PC-9 (cell line): ENCODE data around the gene ACTR1A. TPM values are rescaled to one million over a fixed set of nuclear protein-coding genes. Genes with fewer than 3 reads are reported as not detected.

Source experiments
- BruUV-seq: library from RNA; stranded (reverse); fragments of 400-500 nt; replicated peaks from 2 replicates; lab custom pipeline; 2021; lab: Mats Ljungman, UMichigan
- CTCF ChIA-PET: fragments of 300-600 bp; sonication (Branson Sonifier 250); formaldehyde crosslinking; loops from one replicate; lab custom pipeline; 2022; ENCODE audit warnings: antibody characterized with exemption; lab: Charles Lee
- POLR2A ChIA-PET: fragments of 300-600 bp; sonication (Branson Sonifier 250); formaldehyde crosslinking; loops from one replicate; lab custom pipeline; 2022; ENCODE audit warnings: antibody characterized with exemption; ENCODE audit not compliant: unreplicated experiment; lab: Charles Lee
- DNase-seq, 2 experiments: peaks; one replicate each; pipeline versions ENCODE4 v3.0.0 to v3.0.0-alpha.2; 2015 to 2022; ENCODE audit warnings: mixed read lengths in 1 of 2
- H2AFZ ChIP-seq: fragments of 200-600 bp; sonication (generic); 2 replicates; pipeline ENCODE4 v1.8.1; 2017; ENCODE audit warnings: antibody characterized with exemption
- H3F3A ChIP-seq: fragments of 200-600 bp; sonication (generic); 2 replicates; pipeline ENCODE4 v1.8.1; 2017; ENCODE audit warnings: antibody characterized with exemption, mild to moderate bottlenecking, low read depth; ENCODE audit not compliant: insufficient read depth
- H3K27ac ChIP-seq: fragments of 200-600 bp; sonication (generic); 2 replicates; pipeline ENCODE4 v1.6.1; 2016; ENCODE audit warnings: mixed run types
- H3K27me3 ChIP-seq: fragments of 200-600 bp; sonication (generic); 2 replicates; pipeline ENCODE4 v1.6.1; 2016; ENCODE audit warnings: low read depth, mixed run types; ENCODE audit not compliant: insufficient read depth
- H3K36me3 ChIP-seq: fragments of 200-600 bp; sonication (generic); 2 replicates; pipeline ENCODE4 v1.6.1; 2016; ENCODE audit warnings: low read depth, mixed run types
- H3K4me1 ChIP-seq: fragments of 200-600 bp; sonication (generic); replicated peaks from 2 replicates; pipeline ENCODE4 v1.6.1; 2016; ENCODE audit warnings: mixed run types; ENCODE audit not compliant: insufficient read depth
- H3K4me2 ChIP-seq: fragments of 200-600 bp; sonication (generic); 2 replicates; pipeline ENCODE4 v1.6.1; 2017; ENCODE audit warnings: mixed run types
- H3K4me3 ChIP-seq: fragments of 200-600 bp; sonication (generic); 2 replicates; pipeline ENCODE4 v1.6.1; 2016; ENCODE audit warnings: mixed run types
- H3K79me2 ChIP-seq: fragments of 200-600 bp; sonication (generic); 2 replicates; pipeline ENCODE4 v1.6.1; 2017; ENCODE audit warnings: low read depth, mixed run types
- H3K9me2 ChIP-seq: fragments of 200-600 bp; sonication (generic); 2 replicates; pipeline ENCODE4 v1.8.1; 2017; ENCODE audit warnings: mild to moderate bottlenecking; ENCODE audit not compliant: insufficient read depth
- H3K9me3 ChIP-seq: fragments of 200-600 bp; sonication (generic); 2 replicates; pipeline ENCODE4 v1.8.1; 2016; ENCODE audit warnings: low read depth; ENCODE audit not compliant: insufficient read depth
- H4K20me1 ChIP-seq: fragments of 200-600 bp; sonication (generic); 2 replicates; pipeline ENCODE4 v1.8.1; 2017; ENCODE audit not compliant: insufficient read depth
- EZH2 ChIP-seq: fragments of 200-600 bp; sonication (generic); IDR thresholded peaks from 2 replicates; pipeline ENCODE4 v1.8.0; 2017; ENCODE audit warnings: antibody characterized with exemption, low read depth
- intact Hi-C: fragments of 100-400 bp; cut with micrococcal nuclease; formaldehyde crosslinking; loops from one replicate; pipeline ENCODE4 v1.10.0; 2022; ENCODE audit not compliant: unreplicated experiment
- total RNA-seq: library from RNA; stranded (reverse); gene quantifications from 2 replicates; pipeline ENCODE4 v1.2.3, GENCODE V29; 2021
- TF ChIP-seq, protein P1 (sequence below): fragments of 200-600 bp; sonication (generic); conservative IDR thresholded peaks from 2 replicates; pipeline ENCODE4 v1.6.1; 2017; ENCODE audit warnings: mixed run types, antibody characterized with exemption, mild to moderate bottlenecking, moderate library complexity

Gene ACTR1A
- total RNA-seq, 1 experiment from 2014 or later, result 29.4 TPM

DNA sequence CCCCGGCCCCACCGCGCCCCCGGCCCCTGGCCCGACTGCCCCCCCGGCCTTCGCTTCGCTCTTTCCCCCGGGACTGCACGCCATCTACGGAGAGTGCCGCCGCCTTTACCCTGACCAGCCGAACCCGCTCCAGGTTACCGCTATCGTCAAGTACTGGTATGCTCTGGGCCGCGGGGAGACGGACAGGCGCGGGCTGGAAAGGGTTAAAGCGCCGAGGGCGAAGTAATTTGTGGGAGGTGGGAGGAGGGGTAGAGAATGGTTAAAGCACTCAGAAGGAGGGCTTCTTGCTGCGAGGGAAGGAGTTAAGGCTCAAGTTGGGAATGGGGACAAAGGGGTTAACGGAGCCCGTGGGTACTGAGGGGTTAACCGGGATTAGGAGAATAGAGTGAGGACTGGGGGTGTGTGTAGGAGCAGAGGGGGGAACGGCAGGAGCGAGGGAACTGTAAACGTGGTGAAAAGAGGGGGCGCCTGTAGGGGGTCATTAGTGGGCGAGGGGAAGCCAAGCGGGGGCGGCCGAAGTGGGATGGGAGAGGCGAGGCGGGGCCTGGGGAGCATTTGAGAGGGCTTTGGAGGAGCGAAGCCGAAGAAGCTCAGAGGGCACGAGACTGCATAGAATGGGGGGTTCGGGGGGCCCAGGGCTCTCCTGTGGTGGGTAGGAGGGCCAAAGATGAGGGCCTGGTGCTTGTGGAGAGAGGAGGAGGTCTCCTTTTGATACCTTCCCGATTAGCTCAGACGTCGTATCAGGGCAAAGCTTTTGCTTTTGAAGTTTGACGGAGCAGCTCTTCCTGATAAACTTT, 1.9 kb upstream of the ACTR1A start:
- Histone ChIP-seq H3K4me3 (peak overlapping the region; percentile 74), H3K4me2 (peak overlapping the region; percentile 84), H3K27me3 (no peaks in the 10 kb centered on the region), H4K20me1 (peaks cover 10% of the 10 kb centered on the region), H3K27ac (no peak overlapping the region), H3K9me3 (no peaks in the 10 kb centered on the region), H3K4me1 (peaks cover 42% of the 10 kb centered on the region), H3F3A (peaks cover 24% of the 10 kb centered on the region), H3K9me2 (no peaks in the 10 kb centered on the region), H3K36me3 (no peaks in the 10 kb centered on the region), H3K79me2 (peaks cover 56% of the 10 kb centered on the region), H2AFZ (peak overlapping the region; percentile 77)
- ChIA-PET CTCF (interaction anchor here (0.7 to 1.9 kb wide), 3 partner anchors 79 to 1443 kb away, joined by 3 to 5 read pairs (median 5); partner anchors contain the start of gene KAZALD1), POLR2A (interaction anchor here (0.5 to 0.7 kb wide), 2 partner anchors 335 to 685 kb away, joined by 3 read pairs; no protein-coding TSS in a partner anchor)
- no TSS peak for BruUV-seq
- intact Hi-C loops, result loop anchor here (5.0 to 10.0 kb wide), 2 partner anchors 78 to 350 kb away; partner anchors contain the start of gene NOLC1
- DNase-seq, result no peak
- TF ChIP-seq, protein P1, sequence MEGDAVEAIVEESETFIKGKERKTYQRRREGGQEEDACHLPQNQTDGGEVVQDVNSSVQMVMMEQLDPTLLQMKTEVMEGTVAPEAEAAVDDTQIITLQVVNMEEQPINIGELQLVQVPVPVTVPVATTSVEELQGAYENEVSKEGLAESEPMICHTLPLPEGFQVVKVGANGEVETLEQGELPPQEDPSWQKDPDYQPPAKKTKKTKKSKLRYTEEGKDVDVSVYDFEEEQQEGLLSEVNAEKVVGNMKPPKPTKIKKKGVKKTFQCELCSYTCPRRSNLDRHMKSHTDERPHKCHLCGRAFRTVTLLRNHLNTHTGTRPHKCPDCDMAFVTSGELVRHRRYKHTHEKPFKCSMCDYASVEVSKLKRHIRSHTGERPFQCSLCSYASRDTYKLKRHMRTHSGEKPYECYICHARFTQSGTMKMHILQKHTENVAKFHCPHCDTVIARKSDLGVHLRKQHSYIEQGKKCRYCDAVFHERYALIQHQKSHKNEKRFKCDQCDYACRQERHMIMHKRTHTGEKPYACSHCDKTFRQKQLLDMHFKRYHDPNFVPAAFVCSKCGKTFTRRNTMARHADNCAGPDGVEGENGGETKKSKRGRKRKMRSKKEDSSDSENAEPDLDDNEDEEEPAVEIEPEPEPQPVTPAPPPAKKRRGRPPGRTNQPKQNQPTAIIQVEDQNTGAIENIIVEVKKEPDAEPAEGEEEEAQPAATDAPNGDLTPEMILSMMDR, result no peak
- no peak for TF ChIP-seq EZH2

DNA sequence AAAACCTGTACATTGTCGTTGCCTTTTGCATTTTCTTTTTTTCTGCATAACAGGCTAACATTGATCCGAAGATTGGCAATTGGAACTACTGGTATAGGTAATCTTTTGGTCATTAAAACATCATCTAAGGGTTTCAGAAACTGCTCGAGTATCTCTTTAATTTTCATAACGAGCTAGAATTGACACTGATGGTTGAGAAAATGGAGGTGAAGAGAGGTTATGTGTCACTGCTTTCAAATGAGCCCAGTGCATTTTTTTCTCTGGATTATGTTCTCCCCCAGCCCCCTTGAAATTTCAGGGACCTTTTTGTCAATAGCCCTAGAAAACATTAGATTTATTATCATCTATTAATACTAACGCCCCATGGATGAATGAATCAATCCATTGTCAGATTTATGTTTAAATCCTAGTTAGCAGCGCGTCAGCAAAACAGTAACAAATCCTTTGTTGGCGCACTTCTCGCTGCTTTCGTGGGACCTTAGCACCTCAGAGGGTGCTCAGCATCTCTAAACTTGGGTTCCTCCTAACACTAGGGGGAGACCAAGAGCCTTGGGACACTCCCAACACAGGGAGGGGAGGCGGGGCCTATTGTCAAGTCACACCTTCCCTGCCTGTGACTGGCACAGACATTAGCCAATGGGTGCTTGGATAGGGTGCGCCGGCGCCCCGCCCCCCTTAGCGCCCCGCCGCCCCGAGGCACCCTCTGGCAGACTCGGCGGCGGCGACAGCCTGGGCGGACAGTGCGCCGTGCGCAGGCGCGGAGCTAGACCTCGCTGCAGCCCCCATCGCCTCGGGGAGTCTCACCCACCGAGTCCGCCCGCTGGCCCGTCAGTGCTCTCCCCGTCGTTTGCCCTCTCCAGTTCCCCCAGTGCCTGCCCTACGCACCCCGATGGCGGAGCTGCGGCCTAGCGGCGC, 1.0 kb upstream of the ACTR1A start, which contains the start of gene SUFU:
SUFU (plus strand) TSS at position 709 of the 915 bp plus-strand sequence; CDS start at position 890, 181 bp downstream.
- Histone ChIP-seq H3K79me2 (peaks cover 64% of the 10 kb centered on the region), H3K27me3 (no peaks in the 10 kb centered on the region), H3F3A (peaks cover 16% of the 10 kb centered on the region), H3K9me3 (no peaks in the 10 kb centered on the region), H3K9me2 (no peaks in the 10 kb centered on the region), H3K4me3 (peak within 1 kb of the TSS; percentile 74), H3K27ac (no peak within 1 kb of the TSS), H3K4me2 (peak within 1 kb of the TSS; percentile 91), H4K20me1 (peaks cover 10% of the 10 kb centered on the region), H2AFZ (peak within 1 kb of the TSS; percentile 79), H3K4me1 (peaks cover 34% of the 10 kb centered on the region), H3K36me3 (no peaks in the 10 kb centered on the region)
- DNase-seq, result peak; percentile 85 to 88
- TF ChIP-seq EZH2, result no peak
- TF ChIP-seq, protein P1, result peak; percentile 79
- BruUV-seq, result no TSS peak
- CTCF ChIA-PET, result interaction anchor here (0.7 to 1.9 kb wide), 3 partner anchors 80 to 1442 kb away, joined by 3 to 5 read pairs (median 5); partner anchors contain the start of gene KAZALD1
- POLR2A ChIA-PET, result interaction anchor here (0.5 to 0.7 kb wide), 3 partner anchors 267 to 685 kb away, joined by 3 to 8 read pairs (median 3); no protein-coding TSS in a partner anchor
- intact Hi-C loops, result loop anchor here (2.0 to 10.0 kb wide), 4 partner anchors 79 to 349 kb away; partner anchors contain the start of genes ARL3, NOLC1 and SFXN2

DNA sequence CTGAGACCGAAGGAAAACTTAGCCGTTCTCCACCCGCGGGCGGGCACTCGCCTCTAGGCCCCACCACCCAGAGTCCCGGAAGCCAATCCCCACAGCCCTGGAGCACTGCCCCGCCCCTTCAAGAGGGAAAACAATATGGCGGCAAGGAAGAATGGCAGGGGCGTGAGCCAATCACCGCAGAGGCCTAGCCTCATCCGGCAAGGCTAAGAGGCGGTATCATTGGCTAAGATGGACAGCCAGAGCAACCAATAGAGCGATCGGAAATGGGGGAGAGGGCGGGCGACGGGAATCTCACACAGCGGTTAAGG, 529 bp downstream of the ACTR1A start:
- TF ChIP-seq, protein P1, result no peak
- no peak for TF ChIP-seq EZH2
- H3K27ac ChIP-seq, result no peak overlapping the region
- no peaks in the 10 kb centered on the region for H3K9me3 ChIP-seq
- no peaks in the 10 kb centered on the region for H3K9me2 ChIP-seq
- H4K20me1 ChIP-seq, result peaks cover 10% of the 10 kb centered on the region
- H3K27me3 ChIP-seq, result no peaks in the 10 kb centered on the region
- no peaks in the 10 kb centered on the region for H3K36me3 ChIP-seq
- intact Hi-C loops, result loop anchor here (2.0 to 10.0 kb wide), 4 partner anchors 80 to 347 kb away; partner anchors contain the start of genes ARL3, NOLC1 and SFXN2
- H2AFZ ChIP-seq, result peak overlapping the region; percentile 92
- peak overlapping the region; percentile 67 for H3K4me3 ChIP-seq
- ChIA-PET CTCF (interaction anchor here (0.6 to 0.7 kb wide), 3 partner anchors 106 to 775 kb away, joined by 3 to 5 read pairs (median 3); partner anchors contain the start of genes INA and NFKB2), POLR2A (no interaction called here)
- peaks cover 68% of the 10 kb centered on the region for H3K79me2 ChIP-seq
- H3K4me2 ChIP-seq, result peak overlapping the region; percentile 97
- H3F3A ChIP-seq, result peaks cover 13% of the 10 kb centered on the region
- peak; percentile 91 to 92 for DNase-seq
- no TSS peak for BruUV-seq
- H3K4me1 ChIP-seq, result peaks cover 18% of the 10 kb centered on the region
